ENCODE measurements around the gene HOXD4.

Gene HOXD4

DNA sequence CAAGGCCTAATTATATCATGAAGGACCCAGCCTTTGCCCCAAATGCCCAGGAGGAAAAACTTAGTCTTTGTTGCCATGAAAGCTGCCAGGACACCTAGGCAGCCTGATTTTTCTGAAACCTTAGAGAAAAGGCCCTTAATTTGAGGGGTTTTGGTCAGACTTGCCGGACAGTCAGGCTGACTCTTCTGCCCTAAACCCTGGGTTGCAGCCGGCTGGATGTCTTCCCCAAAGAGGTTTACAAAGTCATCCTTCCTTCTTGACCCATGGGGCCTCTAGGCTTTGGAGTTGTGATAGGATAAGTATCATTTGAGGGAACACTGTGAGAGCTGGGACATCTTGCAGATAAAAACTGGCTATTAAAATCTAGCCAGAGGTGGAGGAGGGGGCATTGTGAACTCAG is 34.7 kb downstream of the HOXD4 start:
- Histone ChIP-seq H3K36me3 (replicated peaks) (no peaks in the 10 kb centered on the region), H3K4me3 (ENCODE audit: low read depth, low read length) (no peak overlapping the region), H3K27me3 (replicated peaks) (peaks cover 52% of the 10 kb centered on the region), H3K27ac (no peak overlapping the region)
- TF ChIP-seq, protein P1, sequence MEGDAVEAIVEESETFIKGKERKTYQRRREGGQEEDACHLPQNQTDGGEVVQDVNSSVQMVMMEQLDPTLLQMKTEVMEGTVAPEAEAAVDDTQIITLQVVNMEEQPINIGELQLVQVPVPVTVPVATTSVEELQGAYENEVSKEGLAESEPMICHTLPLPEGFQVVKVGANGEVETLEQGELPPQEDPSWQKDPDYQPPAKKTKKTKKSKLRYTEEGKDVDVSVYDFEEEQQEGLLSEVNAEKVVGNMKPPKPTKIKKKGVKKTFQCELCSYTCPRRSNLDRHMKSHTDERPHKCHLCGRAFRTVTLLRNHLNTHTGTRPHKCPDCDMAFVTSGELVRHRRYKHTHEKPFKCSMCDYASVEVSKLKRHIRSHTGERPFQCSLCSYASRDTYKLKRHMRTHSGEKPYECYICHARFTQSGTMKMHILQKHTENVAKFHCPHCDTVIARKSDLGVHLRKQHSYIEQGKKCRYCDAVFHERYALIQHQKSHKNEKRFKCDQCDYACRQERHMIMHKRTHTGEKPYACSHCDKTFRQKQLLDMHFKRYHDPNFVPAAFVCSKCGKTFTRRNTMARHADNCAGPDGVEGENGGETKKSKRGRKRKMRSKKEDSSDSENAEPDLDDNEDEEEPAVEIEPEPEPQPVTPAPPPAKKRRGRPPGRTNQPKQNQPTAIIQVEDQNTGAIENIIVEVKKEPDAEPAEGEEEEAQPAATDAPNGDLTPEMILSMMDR (IDR thresholded peaks at IDR 0.05; ENCODE audit: low read depth, low read length, missing control alignments), result no peak
- in situ Hi-C loops (cut with HindIII; ENCODE audit: low pct_ligation_motif_present, low sequenced_read_pairs), result no loop called here
- no peak for DNase-seq

- TF ChIP-seq, protein P1 (IDR thresholded peaks at IDR 0.05; ENCODE audit: low read depth, low read length, missing control alignments), result no peak
- Histone ChIP-seq H3K36me3 (replicated peaks) (no peaks in the 10 kb centered on the region), H3K27me3 (replicated peaks) (peaks cover 57% of the 10 kb centered on the region), H3K27ac (no peak overlapping the region), H3K4me3 (ENCODE audit: low read depth, low read length) (peak overlapping the region; percentile 46)
- no peak for DNase-seq
- in situ Hi-C loops (cut with HindIII; ENCODE audit: low pct_ligation_motif_present, low sequenced_read_pairs), result no loop called here
Observed at GRCh38 chr2:176187200-176187898, 36.0 kb downstream of the HOXD4 start.

DNA sequence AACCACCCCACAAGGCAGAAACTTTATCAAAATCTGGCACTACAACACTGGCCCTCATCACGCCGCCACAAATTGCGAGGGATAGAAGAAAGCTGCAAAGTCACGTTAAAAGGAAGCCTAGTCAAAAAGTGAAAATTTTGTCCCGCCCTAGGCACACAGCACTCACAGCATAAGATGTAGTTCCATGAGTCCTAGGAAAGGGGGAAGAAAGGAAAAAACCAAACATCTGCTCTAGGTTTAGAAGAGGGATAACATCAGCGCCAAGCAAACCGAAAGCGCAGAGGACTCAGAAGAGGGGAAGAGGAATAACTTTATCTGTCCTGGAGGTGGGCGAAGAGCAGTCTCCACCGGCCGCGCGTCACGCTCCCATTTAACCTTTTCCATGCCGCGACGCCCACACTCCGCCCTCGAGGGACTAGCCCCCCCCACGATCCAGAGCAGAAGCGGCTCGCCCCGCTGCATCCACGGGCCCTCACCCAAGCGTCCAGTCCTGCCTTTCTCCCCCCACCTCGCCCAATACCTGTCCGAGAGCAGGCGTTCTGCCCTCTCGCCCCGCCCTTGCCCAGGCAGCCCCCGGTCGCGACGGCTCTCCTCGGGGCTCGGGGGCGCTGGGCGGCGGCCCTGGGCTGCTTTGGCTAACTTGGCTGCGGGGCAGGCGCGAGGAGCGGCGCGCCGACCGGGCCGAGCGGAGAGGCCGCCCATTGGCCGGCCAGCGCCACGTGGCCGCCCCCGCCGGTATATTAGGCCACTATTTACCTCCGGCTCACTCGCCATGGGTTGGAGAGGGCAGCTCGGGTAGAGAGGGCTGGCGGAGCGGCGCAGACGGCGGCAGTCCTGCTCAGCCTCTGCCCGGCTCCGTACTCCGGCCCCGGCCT is 36.8 kb downstream of the HOXD4 start, which contains the start of gene HOXD1:
Gene HOXD1, plus strand, starts transcription at position 770 of the 875 bp plus-strand sequence. CDS start 134 bp downstream, outside the sequence.
- H3K27me3 ChIP-seq (replicated peaks), result peaks cover 57% of the 10 kb centered on the region

DNA sequence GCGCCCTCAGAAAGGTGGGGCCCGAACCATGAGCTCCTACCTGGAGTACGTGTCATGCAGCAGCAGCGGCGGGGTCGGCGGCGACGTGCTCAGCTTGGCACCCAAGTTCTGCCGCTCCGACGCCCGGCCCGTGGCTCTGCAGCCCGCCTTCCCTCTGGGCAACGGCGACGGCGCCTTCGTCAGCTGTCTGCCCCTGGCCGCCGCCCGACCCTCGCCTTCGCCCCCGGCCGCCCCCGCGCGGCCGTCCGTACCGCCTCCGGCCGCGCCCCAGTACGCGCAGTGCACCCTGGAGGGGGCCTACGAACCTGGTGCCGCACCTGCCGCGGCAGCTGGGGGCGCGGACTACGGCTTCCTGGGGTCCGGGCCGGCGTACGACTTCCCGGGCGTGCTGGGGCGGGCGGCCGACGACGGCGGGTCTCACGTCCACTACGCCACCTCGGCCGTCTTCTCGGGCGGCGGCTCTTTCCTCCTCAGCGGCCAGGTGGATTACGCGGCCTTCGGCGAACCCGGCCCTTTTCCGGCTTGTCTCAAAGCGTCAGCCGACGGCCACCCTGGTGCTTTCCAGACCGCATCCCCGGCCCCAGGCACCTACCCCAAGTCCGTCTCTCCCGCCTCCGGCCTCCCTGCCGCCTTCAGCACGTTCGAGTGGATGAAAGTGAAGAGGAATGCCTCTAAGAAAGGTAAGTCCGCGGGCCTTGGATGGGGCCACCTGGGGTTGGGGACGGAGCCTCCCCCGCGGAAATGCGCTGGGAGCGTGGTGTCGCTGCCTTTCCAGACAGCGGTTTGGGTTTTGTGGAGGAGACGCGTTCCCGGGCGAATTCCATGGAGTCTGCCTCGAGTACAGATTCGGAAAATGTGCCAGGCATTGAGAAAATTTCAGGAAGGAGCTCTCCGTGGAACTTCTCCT is 37.7 kb downstream of the HOXD4 start:
- H3K36me3 ChIP-seq (replicated peaks), result no peaks in the 10 kb centered on the region
- no peak overlapping the region for H3K27ac ChIP-seq
- in situ Hi-C loops (cut with HindIII; ENCODE audit: low pct_ligation_motif_present, low sequenced_read_pairs), result no loop called here
- peaks cover 60% of the 10 kb centered on the region for H3K27me3 ChIP-seq (replicated peaks)
- DNase-seq, result no peak
- peak overlapping the region; percentile 46 for H3K4me3 ChIP-seq (ENCODE audit: low read depth, low read length)
- TF ChIP-seq, protein P1 (IDR thresholded peaks at IDR 0.05; ENCODE audit: low read depth, low read length, missing control alignments), result no peak

More for the DNA sequence above, 36.8 kb downstream of the HOXD4 start, which contains the start of gene HOXD1:
- in situ Hi-C loops (cut with HindIII; ENCODE audit: low pct_ligation_motif_present, low sequenced_read_pairs), result no loop called here
- no peak for DNase-seq
- TF ChIP-seq, protein P1 (IDR thresholded peaks at IDR 0.05; ENCODE audit: low read depth, low read length, missing control alignments), result no peak
- Histone ChIP-seq H3K27ac (no peak within 1 kb of the TSS), H3K36me3 (replicated peaks) (no peaks in the 10 kb centered on the region), H3K4me3 (ENCODE audit: low read depth, low read length) (peak within 1 kb of the TSS; percentile 46)
